GM12873 (cell line): ENCODE data around the gene PGBD5.

Experiments
- TF ChIP-seq, protein P1 (sequence below): IDR thresholded peaks from 2 replicates; pipeline ENCODE4 v1.5.1; 2012; ENCODE audit warnings: low read depth, mild to moderate bottlenecking, moderate library complexity, low read length, control low read depth; ENCODE audit not compliant: insufficient read depth; ENCODE audit errors: missing control alignments

The PGBD5 gene

DNA sequence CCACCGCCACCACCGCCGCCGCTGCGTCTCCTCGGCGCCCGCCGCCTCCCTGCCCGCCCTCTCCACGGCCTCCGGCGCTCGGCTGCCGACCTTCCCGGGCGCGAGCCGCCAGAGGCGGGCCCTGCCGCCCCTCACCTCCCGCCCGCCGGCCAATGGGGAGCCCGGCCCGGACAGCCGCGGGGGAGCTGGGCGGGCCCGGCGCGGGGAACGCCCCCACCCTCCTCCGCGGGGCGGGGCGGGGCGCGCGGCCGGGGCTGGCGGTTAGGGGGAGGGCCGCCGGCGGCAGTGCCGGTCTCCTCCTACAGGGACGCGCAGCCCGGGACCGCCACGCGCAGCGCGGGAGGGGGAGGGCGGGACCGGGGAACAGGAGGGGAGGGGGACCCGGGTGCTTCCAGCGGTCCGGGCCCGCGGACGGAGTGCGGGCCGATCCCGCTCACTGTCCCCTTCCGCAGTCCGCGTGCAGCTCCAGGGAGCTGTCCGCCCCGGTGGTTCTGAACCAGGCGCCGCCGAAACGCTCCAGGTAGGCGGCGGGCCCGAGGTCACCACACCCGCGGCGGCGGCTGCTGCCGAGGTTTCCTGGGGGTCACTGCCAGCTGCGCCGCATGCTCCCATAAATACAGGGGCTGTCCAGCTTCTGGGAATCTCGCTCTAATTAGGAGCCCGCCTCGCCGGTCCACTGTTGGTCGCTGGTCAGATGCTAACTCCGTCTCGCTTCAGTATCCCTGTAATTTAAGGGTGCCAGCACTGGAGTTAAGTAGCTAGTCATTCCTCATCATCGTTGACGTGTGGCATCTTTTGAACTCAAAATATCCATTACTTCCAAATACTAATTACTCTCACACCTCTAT lies at the start of gene PGBD5:
TSS of gene PGBD5 (minus strand) at position 87 of the 848 bp plus-strand sequence. CDS start 404 bp downstream, outside the sequence.
- TF ChIP-seq, protein P1, sequence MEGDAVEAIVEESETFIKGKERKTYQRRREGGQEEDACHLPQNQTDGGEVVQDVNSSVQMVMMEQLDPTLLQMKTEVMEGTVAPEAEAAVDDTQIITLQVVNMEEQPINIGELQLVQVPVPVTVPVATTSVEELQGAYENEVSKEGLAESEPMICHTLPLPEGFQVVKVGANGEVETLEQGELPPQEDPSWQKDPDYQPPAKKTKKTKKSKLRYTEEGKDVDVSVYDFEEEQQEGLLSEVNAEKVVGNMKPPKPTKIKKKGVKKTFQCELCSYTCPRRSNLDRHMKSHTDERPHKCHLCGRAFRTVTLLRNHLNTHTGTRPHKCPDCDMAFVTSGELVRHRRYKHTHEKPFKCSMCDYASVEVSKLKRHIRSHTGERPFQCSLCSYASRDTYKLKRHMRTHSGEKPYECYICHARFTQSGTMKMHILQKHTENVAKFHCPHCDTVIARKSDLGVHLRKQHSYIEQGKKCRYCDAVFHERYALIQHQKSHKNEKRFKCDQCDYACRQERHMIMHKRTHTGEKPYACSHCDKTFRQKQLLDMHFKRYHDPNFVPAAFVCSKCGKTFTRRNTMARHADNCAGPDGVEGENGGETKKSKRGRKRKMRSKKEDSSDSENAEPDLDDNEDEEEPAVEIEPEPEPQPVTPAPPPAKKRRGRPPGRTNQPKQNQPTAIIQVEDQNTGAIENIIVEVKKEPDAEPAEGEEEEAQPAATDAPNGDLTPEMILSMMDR: no peak

DNA sequence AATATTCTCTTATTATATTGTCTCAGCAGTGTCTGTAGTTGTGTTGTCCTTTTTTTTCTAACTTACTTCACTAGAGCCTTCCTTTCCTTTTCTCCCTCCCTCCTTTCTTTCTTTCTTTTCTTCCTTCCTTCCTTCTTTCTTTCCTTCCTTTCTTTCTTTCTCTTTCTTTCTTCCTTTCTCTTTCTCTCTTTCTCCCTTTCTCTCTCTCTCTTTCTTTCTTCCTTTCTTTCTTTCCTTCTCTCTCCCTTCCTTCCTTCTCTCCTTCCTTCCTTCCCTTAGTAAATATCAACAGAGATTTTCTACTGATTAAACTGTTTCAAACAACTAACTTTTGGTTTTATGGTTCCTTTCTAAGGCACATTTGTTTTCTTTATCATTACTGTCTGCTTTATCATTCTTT lies 43.1 kb upstream of the PGBD5 start:
- TF ChIP-seq, protein P1: no peak

DNA sequence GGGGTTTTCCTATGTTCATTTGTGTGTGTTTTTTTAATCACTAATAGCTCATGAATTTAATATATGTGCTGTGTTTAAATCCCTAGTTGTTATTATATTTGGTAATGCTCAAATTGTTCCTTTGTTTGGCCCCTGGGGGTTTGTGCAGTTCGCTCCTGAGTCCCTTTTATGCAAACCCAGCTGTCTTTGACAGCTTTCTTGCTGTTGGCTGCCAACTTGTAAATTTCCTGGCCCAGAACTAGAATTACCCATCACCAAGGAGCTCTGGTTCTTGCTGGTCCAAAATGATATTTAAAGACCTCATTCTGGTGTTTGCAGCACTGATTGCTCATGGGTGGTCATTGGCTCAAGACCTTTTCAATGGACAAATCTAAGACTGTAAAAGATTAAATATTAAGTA lies 39.6 kb upstream of the PGBD5 start:
- TF ChIP-seq, protein P1: no peak

DNA sequence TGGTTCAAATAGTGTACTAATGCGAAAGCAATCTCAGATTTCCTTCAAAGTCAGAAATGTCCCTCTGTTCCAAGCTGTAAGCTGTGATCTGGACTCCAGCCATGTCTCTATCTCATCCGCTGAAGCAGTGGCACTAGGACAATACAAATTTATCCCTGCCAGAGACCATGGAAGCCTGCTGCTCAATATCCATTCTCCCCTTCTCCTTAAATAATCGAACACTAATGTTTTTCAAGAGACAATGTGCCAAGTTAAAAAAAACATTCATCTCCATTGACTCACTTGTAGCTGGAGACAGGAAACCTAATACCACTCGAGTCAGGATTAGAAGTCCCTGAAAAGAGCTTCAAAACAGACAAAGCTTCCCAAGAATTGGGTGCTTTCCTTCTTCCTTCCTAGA lies 38.5 kb upstream of the PGBD5 start:
- TF ChIP-seq, protein P1: no peak

DNA sequence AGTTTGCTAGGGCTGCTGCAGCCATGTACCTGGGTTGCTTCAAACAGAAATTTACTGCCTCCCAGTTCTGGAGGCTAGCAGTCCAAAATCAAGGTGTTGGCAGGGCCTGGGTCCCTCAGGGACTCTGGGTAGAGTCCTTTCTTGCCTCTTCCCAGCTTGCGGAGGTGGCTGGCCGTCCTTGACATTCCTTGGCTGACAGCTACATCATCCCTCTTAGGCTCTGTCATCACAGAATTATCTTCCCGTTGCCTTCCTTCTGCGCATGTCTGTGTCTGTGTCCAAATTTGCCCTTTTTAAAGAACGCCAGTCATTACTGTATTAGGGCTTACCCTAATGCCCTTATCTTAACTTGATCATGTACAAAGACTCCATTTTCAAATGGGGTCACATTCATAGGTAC lies 37.6 kb upstream of the PGBD5 start:
- TF ChIP-seq, protein P1: no peak

GRCh38 chr1:230463326-230463725 lies 37.2 kb upstream of the PGBD5 start:
- TF ChIP-seq, protein P1: no peak

DNA sequence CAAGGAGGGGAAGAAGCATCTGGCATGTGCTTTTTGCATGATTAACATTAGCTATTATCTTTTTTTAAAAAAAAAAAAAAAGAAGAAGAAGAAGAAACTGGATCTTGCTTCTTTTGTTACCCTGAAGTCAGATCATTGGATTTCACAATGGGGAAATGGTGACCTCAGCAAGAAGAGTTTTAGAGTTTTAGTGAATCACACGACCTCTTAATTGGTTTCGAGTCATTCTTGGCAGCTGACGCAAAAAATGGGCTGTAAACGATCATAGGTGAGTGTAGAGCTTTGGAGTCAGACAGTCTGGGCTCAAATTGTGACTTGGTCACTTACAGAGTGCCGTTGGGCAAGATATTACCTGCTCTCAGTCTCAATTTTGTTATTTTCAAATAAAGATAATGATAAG lies 33.3 kb upstream of the PGBD5 start:
- TF ChIP-seq, protein P1: no peak
